Ovary (tissue), 9 donors: ENCODE data around the gene DIABLO. TPM values are rescaled to one million over a fixed set of nuclear protein-coding genes. Genes with fewer than 3 reads are reported as not detected.

Experiments used
- DNase-seq, 5 donors: peaks; one replicate each; pipeline ENCODE4 v3.0.0-alpha.2; 2019 to 2020
- H3K27ac ChIP-seq, 2 donors: fragments of 200-600 bp; one replicate each; pipeline versions ENCODE4 v1.5.1 to v1.8.0; 2019 to 2022
- H3K27me3 ChIP-seq: fragments of 200-600 bp; one replicate; pipeline ENCODE4 v1.8.0; 2022
- H3K36me3 ChIP-seq: fragments of 200-600 bp; sonication (generic); one replicate; pipeline ENCODE4 v1.5.1; 2019
- H3K4me1 ChIP-seq: one replicate; pipeline ENCODE4 v1.8.1; 2013; ENCODE audit warnings: mild to moderate bottlenecking, moderate library complexity; ENCODE audit not compliant: insufficient read depth
- H3K4me3 ChIP-seq: fragments of 200-600 bp; sonication (generic); one replicate; pipeline ENCODE4 v1.5.1; 2017
- H3K9me3 ChIP-seq, 2 donors: fragments of 200-600 bp in 1 of 2; sonication (generic) in 1 of 2; one replicate each; pipeline versions ENCODE4 v1.5.1 to v1.8.1; 2013 to 2019; ENCODE audit warnings: mild to moderate bottlenecking in 1 of 2, moderate library complexity in 1 of 2
- CTCF ChIP-seq, 3 donors: fragments of 450-650 bp in 2 of 3; fragments of 200-600 bp in 1 of 3; IDR thresholded peaks; one replicate each; pipeline versions ENCODE4 v1.5.1 to v1.8.0; 2016 to 2022; ENCODE audit warnings: antibody characterized with exemption in 3 of 3, mild to moderate bottlenecking in 1 of 3
- EP300 ChIP-seq: sonication (generic); formaldehyde crosslinking; IDR thresholded peaks from one replicate; pipeline ENCODE4 v1.6.1; 2017; ENCODE audit warnings: antibody characterized with exemption
- POLR2A ChIP-seq: fragments of 450-650 bp; IDR thresholded peaks from one replicate; pipeline ENCODE4 v1.6.1; 2017; ENCODE audit warnings: antibody characterized with exemption, mild to moderate bottlenecking, moderate library complexity
- WGBS, 3 donors: extraction: QIAGEN DNeasy Blood & Tissue Kit in 1 of 3; methylation state at CpG; one replicate each; pipeline versions ENCODE4 v1.1.5 to v1.1.7; 2013 to 2017; 5-methylcytosine and 5-hydroxymethylcytosine counted together
- intact Hi-C, 4 donors: fragments of 100-400 bp; cut with DNase I; formaldehyde crosslinking; loops; one replicate each; pipeline versions ENCODE4 v1.11.0 to v1.15.1; 2022 to 2023
- polyA plus RNA-seq, 2 donors: library from polyadenylated mRNA; stranded (reverse); fragments of 200-250 nt in 1 of 2; fragments of 350-450 nt in 1 of 2; fragmentation: Illumina TruSeq in 1 of 2; extraction: RNeasy Lipid Tissue Mini Kit (QIAGEN cat#74804) in 1 of 2; gene quantifications; one replicate each; pipeline ENCODE4 v1.2.3, GENCODE V29; 2013 to 2014
- total RNA-seq, 7 donors: library from RNA; depleted of rRNA in 2 of 7; stranded (reverse); fragments of >200 nt in 2 of 7; fragmentation: NEBNext Ultra II Directional in 3 of 7; extraction: Animal tissue kit (Norgen Biotek cat#: 25700) in 3 of 7; gene quantifications; one replicate each; pipeline versions ENCODE4 v1.1.0 to v1.2.4, GENCODE V29; 2016 to 2023
- donor health status: DM: no; HTN: no; CAD: no; lungs with moderate emphysema.
- donor health status: DM: no; HTN: no; CAD: no.
- donor health status: Bipolar disorder and iron deficiency.
- donor health status: DM: yes; HTN: yes; CAD: no.
- donor health status: DM: no; HTN: no; CAD: no.
- donor health status: DM: yes; HTN: yes; CAD: no.

DIABLO gene
- total and polyA plus RNA-seq, 9 donors, result 35.9 to 92.1 (median 41.1) TPM

GRCh38 chr12:122227341-122227740 lies 1.5 kb upstream of the DIABLO start:
- Histone ChIP-seq H3K27me3 (no peaks in the 10 kb centered on the region), H3K4me1 (peaks cover 12% of the 10 kb centered on the region), H3K27ac (no peak overlapping the region), H3K4me3 (no peak overlapping the region), H3K9me3 (no peaks in the 10 kb centered on the region), H3K36me3 (no peaks in the 10 kb centered on the region)
- DNase-seq, result peak in 4 of 5 donors; percentile 9 to 45 (median 34)
- TF ChIP-seq CTCF (IDR thresholded peaks at IDR 0.05), result no peak
- no peak for TF ChIP-seq EP300
- no peak for TF ChIP-seq POLR2A
- 90 to 94% (median 93%) methylated on average over 17 of the region's 17 CpGs for WGBS, 3 donors
- intact Hi-C loops, result no loop called here

- no peak for TF ChIP-seq POLR2A
- no peak for TF ChIP-seq EP300
- TF ChIP-seq CTCF (IDR thresholded peaks at IDR 0.05), result no peak
- H3K4me3 ChIP-seq, result peak overlapping the region; percentile 46
- intact Hi-C loops, result no loop called here
- DNase-seq, result peak in 3 of 5 donors; percentile 18 to 48 (median 42)
- 3 to 7% (median 4%) methylated on average over 34 to 55 of the region's 55 CpGs for WGBS, 3 donors
- no peaks in the 10 kb centered on the region for H3K27me3 ChIP-seq
- peaks cover 12% of the 10 kb centered on the region for H3K4me1 ChIP-seq
- H3K9me3 ChIP-seq, result no peaks in the 10 kb centered on the region
- H3K36me3 ChIP-seq, result no peaks in the 10 kb centered on the region
- H3K27ac ChIP-seq, result peak overlapping the region in 1 of 2 donors; percentile 3
These were observed 694 bp upstream of the DIABLO start for GRCh38 chr12:122226366-122227125.

GRCh38 chr12:122216445-122216844 lies 9.4 kb downstream of the DIABLO start:
- Histone ChIP-seq H3K27me3 (no peaks in the 10 kb centered on the region), H3K4me1 (no peaks in the 10 kb centered on the region), H3K4me3 (no peak overlapping the region), H3K9me3 (no peaks in the 10 kb centered on the region), H3K27ac (no peak overlapping the region), H3K36me3 (no peaks in the 10 kb centered on the region)
- TF ChIP-seq EP300 (no peak), CTCF (IDR thresholded peaks at IDR 0.05) (no peak), POLR2A (no peak)
- intact Hi-C loops, result no loop called here
- WGBS, 3 donors, result 95 to 98% (median 98%) methylated on average over 1 of the region's 1 CpG
- no peak for DNase-seq

GRCh38 chr12:122215771-122216170 lies 10.1 kb downstream of the DIABLO start:
- TF ChIP-seq POLR2A, result no peak
- TF ChIP-seq CTCF (IDR thresholded peaks at IDR 0.05), result no peak
- TF ChIP-seq EP300, result no peak
- H3K36me3 ChIP-seq, result no peaks in the 10 kb centered on the region

More at GRCh38 chr12:122215771-122216170, 10.1 kb downstream of the DIABLO start:
- no peak overlapping the region for H3K27ac ChIP-seq
- no peaks in the 10 kb centered on the region for H3K27me3 ChIP-seq
- intact Hi-C loops, result no loop called here
- no peak for DNase-seq
- no peak overlapping the region for H3K4me3 ChIP-seq
- no peaks in the 10 kb centered on the region for H3K4me1 ChIP-seq
- WGBS, 3 donors, result 85 to 88% (median 87%) methylated on average over 5 of the region's 5 CpGs
- no peaks in the 10 kb centered on the region for H3K9me3 ChIP-seq
